Fibroblast of mammary gland (primary cell): ENCODE measurements around the gene EPHB2.

Experiments used
- DNase-seq: peaks from one replicate; pipeline ENCODE4 v3.0.0-alpha.2; 2010; ENCODE audit warnings: low read depth
- H3K4me3 ChIP-seq: 2 replicates; pipeline ENCODE4 v1.5.1; 2011; ENCODE audit warnings: low read depth, mild to moderate bottlenecking, low read length, moderate library complexity; ENCODE audit not compliant: control insufficient read depth
- CTCF ChIP-seq: conservative IDR thresholded peaks from 2 replicates; pipeline ENCODE4 v1.5.1; 2011; ENCODE audit warnings: low read depth, low read length, inconsistent platforms; ENCODE audit not compliant: control insufficient read depth, insufficient read depth

Gene EPHB2

GRCh38 chr1:22952694-22953056 lies 242.0 kb downstream of the EPHB2 start:
- H3K4me3 ChIP-seq: no peak overlapping the region
- DNase-seq: no peak
- TF ChIP-seq CTCF: no peak

- no peak for DNase-seq
- TF ChIP-seq CTCF: no peak
- H3K4me3 ChIP-seq: no peak overlapping the region
These were observed 242.6 kb downstream of the EPHB2 start for GRCh38 chr1:22953057-22953739.

- TF ChIP-seq CTCF: no peak
- H3K4me3 ChIP-seq: no peak overlapping the region
- no peak for DNase-seq
These were observed 243.1 kb downstream of the EPHB2 start for GRCh38 chr1:22953740-22954141.

- H3K4me3 ChIP-seq: no peak overlapping the region
- no peak for TF ChIP-seq CTCF
- no peak for DNase-seq
These were observed 244.5 kb downstream of the EPHB2 start for GRCh38 chr1:22955146-22955545.

GRCh38 chr1:22957066-22957465 lies 246.4 kb downstream of the EPHB2 start:
- no peak overlapping the region for H3K4me3 ChIP-seq
- TF ChIP-seq CTCF: no peak

GRCh38 chr1:22958556-22958955 lies 247.9 kb downstream of the EPHB2 start:
- no peak for TF ChIP-seq CTCF
- DNase-seq: no peak
- no peak overlapping the region for H3K4me3 ChIP-seq

More at GRCh38 chr1:22957066-22957465, 246.4 kb downstream of the EPHB2 start:
- no peak for DNase-seq

GRCh38 chr1:22959545-22960360 lies 249.1 kb downstream of the EPHB2 start:
- TF ChIP-seq CTCF: no peak
- DNase-seq: no peak

More at GRCh38 chr1:22959545-22960360, 249.1 kb downstream of the EPHB2 start:
- H3K4me3 ChIP-seq: no peak overlapping the region
